Parathyroid adenoma (tissue), 2 donors: ENCODE data around the gene TPR.

Experiments used
- H2AFZ ChIP-seq: fragments of 300-600 bp; sonication (generic); one replicate; pipeline ENCODE4 v1.7.0; 2017; ENCODE audit warnings: antibody characterized with exemption, mild to moderate bottlenecking
- H3K27ac ChIP-seq: fragments of 300-600 bp; sonication (generic); one replicate; pipeline ENCODE4 v1.7.0; 2017
- H3K27me3 ChIP-seq: fragments of 300-600 bp; sonication (generic); one replicate; pipeline ENCODE4 v1.7.0; 2017; ENCODE audit warnings: low read length; ENCODE audit not compliant: control insufficient read depth, insufficient read depth
- H3K36me3 ChIP-seq: fragments of 300-600 bp; sonication (generic); one replicate; pipeline ENCODE4 v1.7.0; 2017; ENCODE audit warnings: low read length; ENCODE audit not compliant: control insufficient read depth, insufficient read depth
- H3K4me1 ChIP-seq: fragments of 300-600 bp; sonication (generic); one replicate; pipeline ENCODE4 v1.7.0; 2017; ENCODE audit warnings: control low read depth
- H3K4me2 ChIP-seq: fragments of 300-600 bp; sonication (generic); one replicate; pipeline ENCODE4 v1.7.0; 2017; ENCODE audit warnings: low read length
- H3K4me3 ChIP-seq: fragments of 300-600 bp; sonication (generic); one replicate; pipeline ENCODE4 v1.7.0; 2017; ENCODE audit warnings: low read depth, low read length
- H3K79me2 ChIP-seq: fragments of 300-600 bp; sonication (generic); one replicate; pipeline ENCODE4 v1.7.0; 2017; ENCODE audit warnings: control low read depth
- H3K9ac ChIP-seq: fragments of 300-600 bp; sonication (generic); one replicate; pipeline ENCODE4 v1.7.0; 2017; ENCODE audit warnings: mild to moderate bottlenecking
- H3K9me3 ChIP-seq: fragments of 300-600 bp; sonication (generic); one replicate; pipeline ENCODE4 v1.7.0; 2017; ENCODE audit warnings: low read length; ENCODE audit not compliant: control insufficient read depth
- TF ChIP-seq, protein P1 (sequence below): fragments of 300-600 bp; sonication (generic); IDR thresholded peaks from one replicate; pipeline ENCODE4 v1.7.0; 2017; ENCODE audit warnings: antibody characterized with exemption, mild to moderate bottlenecking
- donor health status: primary hyperparathyroidism.

Gene TPR

GRCh38 chr1:186330758-186331157, 44.3 kb downstream of the TPR start:
- Histone ChIP-seq H3K36me3 (no peaks in the 10 kb centered on the region), H3K79me2 (no peaks in the 10 kb centered on the region)

DNA sequence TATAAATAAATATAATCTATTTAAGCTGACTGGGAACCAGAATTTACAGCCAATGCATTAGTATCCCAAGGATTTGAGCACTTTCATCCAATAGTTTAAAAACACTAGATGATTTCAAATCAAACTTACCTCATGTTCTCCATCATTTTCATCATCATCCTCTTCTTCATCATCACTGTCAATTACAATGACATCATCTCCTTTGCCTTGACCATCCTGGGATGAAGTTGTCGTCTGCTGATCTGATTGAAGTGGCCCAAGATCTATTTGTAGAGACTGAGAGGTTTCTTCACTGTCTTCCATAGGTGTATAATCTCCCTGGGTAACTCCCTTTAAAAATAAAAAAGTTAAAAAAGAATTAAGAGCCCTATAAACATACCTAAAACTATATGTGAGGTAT, 47.7 kb downstream of the TPR start:
- Histone ChIP-seq H3K9me3 (no peaks in the 10 kb centered on the region), H3K36me3 (no peaks in the 10 kb centered on the region), H3K4me3 (no peak overlapping the region), H3K27ac (no peak overlapping the region), H3K27me3 (no peaks in the 10 kb centered on the region), H3K9ac (no peak overlapping the region), H2AFZ (no peak overlapping the region), H3K4me2 (no peak overlapping the region), H3K79me2 (no peaks in the 10 kb centered on the region), H3K4me1 (no peaks in the 10 kb centered on the region)
- TF ChIP-seq, protein P1, sequence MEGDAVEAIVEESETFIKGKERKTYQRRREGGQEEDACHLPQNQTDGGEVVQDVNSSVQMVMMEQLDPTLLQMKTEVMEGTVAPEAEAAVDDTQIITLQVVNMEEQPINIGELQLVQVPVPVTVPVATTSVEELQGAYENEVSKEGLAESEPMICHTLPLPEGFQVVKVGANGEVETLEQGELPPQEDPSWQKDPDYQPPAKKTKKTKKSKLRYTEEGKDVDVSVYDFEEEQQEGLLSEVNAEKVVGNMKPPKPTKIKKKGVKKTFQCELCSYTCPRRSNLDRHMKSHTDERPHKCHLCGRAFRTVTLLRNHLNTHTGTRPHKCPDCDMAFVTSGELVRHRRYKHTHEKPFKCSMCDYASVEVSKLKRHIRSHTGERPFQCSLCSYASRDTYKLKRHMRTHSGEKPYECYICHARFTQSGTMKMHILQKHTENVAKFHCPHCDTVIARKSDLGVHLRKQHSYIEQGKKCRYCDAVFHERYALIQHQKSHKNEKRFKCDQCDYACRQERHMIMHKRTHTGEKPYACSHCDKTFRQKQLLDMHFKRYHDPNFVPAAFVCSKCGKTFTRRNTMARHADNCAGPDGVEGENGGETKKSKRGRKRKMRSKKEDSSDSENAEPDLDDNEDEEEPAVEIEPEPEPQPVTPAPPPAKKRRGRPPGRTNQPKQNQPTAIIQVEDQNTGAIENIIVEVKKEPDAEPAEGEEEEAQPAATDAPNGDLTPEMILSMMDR = no peak

More at GRCh38 chr1:186330758-186331157, 44.3 kb downstream of the TPR start:
- no peak overlapping the region for H2AFZ ChIP-seq
- H3K4me3 ChIP-seq = no peak overlapping the region
- H3K4me1 ChIP-seq = no peaks in the 10 kb centered on the region
- H3K27me3 ChIP-seq = no peaks in the 10 kb centered on the region
- no peak overlapping the region for H3K4me2 ChIP-seq
- H3K9me3 ChIP-seq = no peaks in the 10 kb centered on the region
- no peak overlapping the region for H3K27ac ChIP-seq
- no peak overlapping the region for H3K9ac ChIP-seq
- TF ChIP-seq, protein P1 = no peak

- no peaks in the 10 kb centered on the region for H3K36me3 ChIP-seq
- no peak overlapping the region for H2AFZ ChIP-seq
- no peak overlapping the region for H3K4me2 ChIP-seq
- no peak overlapping the region for H3K4me3 ChIP-seq
- no peak overlapping the region for H3K27ac ChIP-seq
- TF ChIP-seq, protein P1 = no peak
- H3K79me2 ChIP-seq = no peaks in the 10 kb centered on the region
- no peaks in the 10 kb centered on the region for H3K27me3 ChIP-seq
- H3K9me3 ChIP-seq = no peaks in the 10 kb centered on the region
- no peak overlapping the region for H3K9ac ChIP-seq
- H3K4me1 ChIP-seq = no peaks in the 10 kb centered on the region
Observed at GRCh38 chr1:186326009-186326408, 49.0 kb downstream of the TPR start.

- no peaks in the 10 kb centered on the region for H3K27me3 ChIP-seq
- no peaks in the 10 kb centered on the region for H3K9me3 ChIP-seq
- H3K4me2 ChIP-seq = no peak overlapping the region
- H3K4me3 ChIP-seq = no peak overlapping the region
- H3K79me2 ChIP-seq = no peaks in the 10 kb centered on the region
- H2AFZ ChIP-seq = no peak overlapping the region
- H3K36me3 ChIP-seq = no peaks in the 10 kb centered on the region
- H3K9ac ChIP-seq = no peak overlapping the region
- no peak overlapping the region for H3K27ac ChIP-seq
- H3K4me1 ChIP-seq = no peaks in the 10 kb centered on the region
- TF ChIP-seq, protein P1 = no peak
Observed at GRCh38 chr1:186325239-186325638, 49.8 kb downstream of the TPR start.

DNA sequence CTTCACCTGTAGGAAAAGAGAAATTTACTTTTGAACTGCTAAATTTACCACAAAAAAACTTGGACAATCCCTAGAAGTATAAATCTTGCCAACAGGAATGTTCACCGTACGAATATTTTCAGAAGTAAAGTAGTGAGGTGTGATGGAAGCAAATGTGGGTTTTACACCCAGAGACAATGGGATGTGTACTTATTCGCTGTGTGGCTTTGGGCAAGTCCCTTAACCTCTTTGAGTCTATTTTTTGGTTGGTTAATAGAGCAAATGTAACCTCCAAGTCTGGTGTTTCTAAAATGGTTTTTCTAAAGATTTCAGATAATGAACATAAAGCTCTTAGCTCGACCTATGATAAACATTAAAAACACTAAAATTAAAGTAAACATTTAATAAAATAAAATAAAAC, 51.2 kb downstream of the TPR start:
- no peak overlapping the region for H3K27ac ChIP-seq
- H3K9ac ChIP-seq = no peak overlapping the region
- H3K4me2 ChIP-seq = no peak overlapping the region
- H3K4me3 ChIP-seq = no peak overlapping the region
- no peaks in the 10 kb centered on the region for H3K36me3 ChIP-seq
- TF ChIP-seq, protein P1 = no peak
- no peaks in the 10 kb centered on the region for H3K9me3 ChIP-seq
- H3K79me2 ChIP-seq = no peaks in the 10 kb centered on the region
- no peaks in the 10 kb centered on the region for H3K4me1 ChIP-seq
- no peak overlapping the region for H2AFZ ChIP-seq
- no peaks in the 10 kb centered on the region for H3K27me3 ChIP-seq
